Muscle layer of colon (tissue), 2 donors: ENCODE measurements around the gene GPR87.

ENCODE experiments used
- H3K27ac ChIP-seq: one replicate; pipeline ENCODE4 v1.7.0; 2013; ENCODE audit warnings: low read depth, mild to moderate bottlenecking, low read length, moderate library complexity
- H3K27me3 ChIP-seq, 2 donors: one replicate each; pipeline ENCODE4 v1.7.0; 2013; ENCODE audit warnings: low read length in 2 of 2, mild to moderate bottlenecking in 2 of 2; ENCODE audit not compliant: insufficient read depth in 2 of 2, control insufficient read depth in 1 of 2
- H3K36me3 ChIP-seq: one replicate; pipeline ENCODE4 v1.7.0; 2013; ENCODE audit warnings: mild to moderate bottlenecking, low read length; ENCODE audit not compliant: insufficient read depth
- H3K4me1 ChIP-seq: one replicate; pipeline ENCODE4 v1.7.0; 2013; ENCODE audit warnings: mild to moderate bottlenecking, low read length; ENCODE audit not compliant: insufficient read depth
- H3K4me3 ChIP-seq, 2 donors: one replicate each; pipeline ENCODE4 v1.7.0; 2013; ENCODE audit warnings: low read length in 2 of 2, low read depth in 1 of 2, mild to moderate bottlenecking in 1 of 2, moderate library complexity in 1 of 2
- H3K9ac ChIP-seq: one replicate; pipeline ENCODE4 v1.7.0; 2013; ENCODE audit warnings: low read length
- H3K9me3 ChIP-seq: one replicate; pipeline ENCODE4 v1.7.0; 2013; ENCODE audit warnings: mild to moderate bottlenecking, low read length
- donor health status: abdominal sarcoma.
- donor health status: Adenocarcinoma of cecum.

GPR87 gene

DNA sequence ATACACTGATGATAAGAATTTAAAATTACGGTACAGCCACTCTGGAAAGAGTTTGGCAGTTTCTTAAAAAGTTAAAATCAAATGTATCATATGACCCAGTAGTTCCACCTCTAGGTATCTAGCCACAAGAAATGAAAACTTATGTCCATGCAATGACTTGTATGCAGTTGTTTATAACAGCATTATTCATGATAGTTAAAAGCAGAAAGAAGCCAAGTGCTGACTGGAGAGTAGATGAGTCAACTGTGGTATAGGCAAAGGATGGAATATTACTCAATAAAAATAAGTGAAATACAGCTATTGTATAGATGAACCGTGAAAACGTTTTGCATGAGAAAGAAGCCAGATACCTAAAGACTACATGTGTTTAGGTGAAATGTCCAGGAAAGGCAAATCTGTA lies 14.8 kb downstream of the GPR87 start:
- Histone ChIP-seq H3K4me1 (no peaks in the 10 kb centered on the region), H3K9ac (no peak overlapping the region), H3K36me3 (no peaks in the 10 kb centered on the region), H3K9me3 (no peaks in the 10 kb centered on the region), H3K27ac (no peak overlapping the region), H3K4me3 (no peak overlapping the region), H3K27me3 (no peaks in the 10 kb centered on the region)

DNA sequence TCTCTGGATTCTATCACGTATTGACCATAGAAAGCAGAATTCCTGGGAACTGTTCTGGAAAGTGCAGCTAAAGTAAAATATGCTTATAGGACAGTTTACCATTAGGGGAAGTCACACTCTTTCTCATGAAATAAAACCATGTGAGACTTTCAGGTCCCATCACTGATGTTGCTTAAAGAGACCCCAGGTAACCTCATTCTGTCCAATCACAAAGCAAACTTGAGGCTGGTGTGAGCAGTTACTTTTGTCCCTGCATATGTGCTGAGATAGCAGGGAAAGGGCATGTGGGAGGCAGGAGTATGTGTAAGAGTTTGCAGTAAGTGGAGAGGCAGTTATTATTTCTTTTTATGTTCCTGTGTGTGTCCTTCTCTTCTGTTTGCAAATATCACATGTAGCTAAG lies 16.1 kb downstream of the GPR87 start:
- H3K4me3 ChIP-seq: no peak overlapping the region
- H3K4me1 ChIP-seq: no peaks in the 10 kb centered on the region
- no peaks in the 10 kb centered on the region for H3K36me3 ChIP-seq
- H3K27me3 ChIP-seq: no peaks in the 10 kb centered on the region
- no peak overlapping the region for H3K9ac ChIP-seq
- no peaks in the 10 kb centered on the region for H3K9me3 ChIP-seq
- H3K27ac ChIP-seq: no peak overlapping the region

DNA sequence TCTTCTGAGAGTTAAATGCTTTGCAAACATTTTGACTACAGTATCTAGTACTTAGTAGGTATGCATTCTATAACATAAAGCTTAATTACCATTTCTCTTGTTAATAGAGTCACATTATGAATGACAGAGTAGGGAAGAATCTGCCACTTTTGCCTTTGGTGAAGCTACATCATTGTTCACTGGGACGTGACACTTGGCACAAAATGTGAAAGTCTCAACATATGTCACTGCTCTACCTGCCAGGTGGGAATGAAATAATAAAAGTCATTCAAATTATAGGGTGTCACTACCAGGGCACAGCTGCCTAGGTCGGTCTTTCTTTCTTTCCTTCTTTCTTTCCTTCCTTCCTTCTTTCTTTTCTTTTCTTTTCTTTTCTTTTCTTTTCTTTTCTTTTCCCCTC lies 17.6 kb downstream of the GPR87 start:
- Histone ChIP-seq H3K27ac (no peak overlapping the region), H3K9ac (no peak overlapping the region), H3K27me3 (no peaks in the 10 kb centered on the region), H3K9me3 (no peaks in the 10 kb centered on the region), H3K4me1 (no peaks in the 10 kb centered on the region), H3K4me3 (no peak overlapping the region), H3K36me3 (no peaks in the 10 kb centered on the region)

DNA sequence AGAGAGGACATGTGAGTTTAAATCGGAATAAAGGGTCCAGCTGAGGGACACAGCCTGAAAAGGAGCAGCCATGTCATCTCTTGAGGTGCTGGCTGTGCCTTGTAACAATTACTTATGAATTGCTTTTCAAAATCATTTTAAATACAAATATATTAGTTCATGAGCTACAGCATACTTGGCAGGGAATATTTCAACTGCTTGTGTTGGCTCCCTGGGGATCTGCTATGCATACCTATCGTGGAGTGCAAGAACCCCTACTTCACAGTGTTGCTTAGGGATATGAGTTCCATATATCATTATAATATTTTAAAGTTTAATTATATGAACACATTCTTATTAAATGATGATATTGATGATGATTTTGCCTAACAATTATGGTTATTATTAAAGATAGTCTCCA lies 19.2 kb downstream of the GPR87 start:
- H3K36me3 ChIP-seq: no peaks in the 10 kb centered on the region
- no peaks in the 10 kb centered on the region for H3K27me3 ChIP-seq
- no peak overlapping the region for H3K4me3 ChIP-seq
- H3K9ac ChIP-seq: no peak overlapping the region
- H3K9me3 ChIP-seq: no peaks in the 10 kb centered on the region
- no peak overlapping the region for H3K27ac ChIP-seq
- no peaks in the 10 kb centered on the region for H3K4me1 ChIP-seq

DNA sequence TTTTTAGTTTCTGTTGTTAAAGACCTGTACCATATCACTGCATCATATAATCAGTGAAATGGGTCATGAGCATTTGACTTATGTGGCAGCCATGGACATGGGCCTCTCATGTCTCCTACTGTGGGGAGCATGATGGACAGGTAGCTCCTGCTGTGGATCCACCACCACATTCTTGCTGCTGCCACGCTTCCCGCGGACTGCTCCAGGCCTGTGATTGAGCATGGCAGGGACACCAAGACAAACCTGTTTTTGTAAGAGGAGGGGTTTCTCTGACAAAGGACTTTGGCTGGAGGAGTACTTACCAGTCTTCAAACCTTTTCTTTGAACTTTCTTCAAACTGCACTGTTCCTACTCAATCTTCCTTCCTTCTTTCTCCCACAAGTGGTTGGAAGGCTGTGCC lies 20.4 kb downstream of the GPR87 start:
- Histone ChIP-seq H3K9ac (no peak overlapping the region), H3K36me3 (no peaks in the 10 kb centered on the region), H3K27ac (no peak overlapping the region), H3K9me3 (no peaks in the 10 kb centered on the region), H3K27me3 (no peaks in the 10 kb centered on the region), H3K4me1 (no peaks in the 10 kb centered on the region), H3K4me3 (no peak overlapping the region)

DNA sequence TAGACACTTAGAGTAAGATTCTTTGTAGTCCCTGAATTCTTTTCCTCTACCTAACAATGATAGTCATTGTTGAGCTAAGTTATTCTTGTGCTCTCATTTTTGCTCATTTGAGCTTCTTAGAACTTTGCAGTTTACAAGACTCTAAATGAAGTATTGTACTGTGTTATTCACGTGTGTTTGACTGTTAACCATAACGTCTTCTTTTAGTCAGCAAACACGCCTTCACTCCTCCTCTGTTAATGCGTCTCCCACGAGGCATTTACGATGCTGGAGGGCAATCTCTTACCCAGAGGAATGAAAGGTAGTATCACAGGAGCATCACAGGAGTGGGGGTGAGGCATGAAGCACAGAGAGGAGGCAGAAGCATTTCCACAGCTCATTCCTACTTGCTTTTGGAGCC lies 23.5 kb downstream of the GPR87 start:
- Histone ChIP-seq H3K4me3 (no peak overlapping the region), H3K9me3 (no peaks in the 10 kb centered on the region), H3K4me1 (no peaks in the 10 kb centered on the region), H3K9ac (no peak overlapping the region), H3K27me3 (no peaks in the 10 kb centered on the region), H3K27ac (no peak overlapping the region), H3K36me3 (no peaks in the 10 kb centered on the region)

DNA sequence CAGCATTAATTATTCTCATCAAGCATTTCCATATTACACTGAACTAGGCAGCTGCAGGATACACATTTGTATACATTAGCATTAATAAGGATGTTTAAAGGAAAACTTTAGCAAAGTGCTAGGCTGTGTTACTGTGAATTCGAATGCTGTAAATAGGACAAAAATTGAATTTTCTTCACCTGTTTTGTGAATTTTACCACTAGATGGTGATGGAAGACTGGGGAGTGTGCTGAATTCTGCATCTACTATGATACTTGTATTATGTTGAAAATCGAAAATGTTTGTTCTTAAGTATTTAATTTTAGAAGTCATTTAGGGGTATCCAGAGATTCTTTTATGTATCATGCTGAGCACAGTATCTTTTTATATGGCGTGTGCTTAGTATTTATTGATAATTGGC lies 25.9 kb downstream of the GPR87 start:
- Histone ChIP-seq H3K9me3 (no peaks in the 10 kb centered on the region), H3K9ac (no peak overlapping the region), H3K27me3 (no peaks in the 10 kb centered on the region), H3K27ac (no peak overlapping the region), H3K4me1 (no peaks in the 10 kb centered on the region), H3K36me3 (no peaks in the 10 kb centered on the region), H3K4me3 (no peak overlapping the region)

- Histone ChIP-seq H3K36me3 (no peaks in the 10 kb centered on the region), H3K27ac (no peak overlapping the region), H3K9me3 (no peaks in the 10 kb centered on the region), H3K9ac (no peak overlapping the region), H3K4me3 (no peak overlapping the region), H3K27me3 (no peaks in the 10 kb centered on the region), H3K4me1 (no peaks in the 10 kb centered on the region)
These were observed 27.2 kb downstream of the GPR87 start for GRCh38 chr3:151289445-151289844.

- Histone ChIP-seq H3K4me1 (peaks cover 22% of the 10 kb centered on the region), H3K36me3 (no peaks in the 10 kb centered on the region), H3K4me3 (no peak overlapping the region), H3K27me3 (no peaks in the 10 kb centered on the region), H3K9ac (no peak overlapping the region), H3K9me3 (no peaks in the 10 kb centered on the region), H3K27ac (no peak overlapping the region)
These were observed 30.7 kb downstream of the GPR87 start for GRCh38 chr3:151285940-151286339.

DNA sequence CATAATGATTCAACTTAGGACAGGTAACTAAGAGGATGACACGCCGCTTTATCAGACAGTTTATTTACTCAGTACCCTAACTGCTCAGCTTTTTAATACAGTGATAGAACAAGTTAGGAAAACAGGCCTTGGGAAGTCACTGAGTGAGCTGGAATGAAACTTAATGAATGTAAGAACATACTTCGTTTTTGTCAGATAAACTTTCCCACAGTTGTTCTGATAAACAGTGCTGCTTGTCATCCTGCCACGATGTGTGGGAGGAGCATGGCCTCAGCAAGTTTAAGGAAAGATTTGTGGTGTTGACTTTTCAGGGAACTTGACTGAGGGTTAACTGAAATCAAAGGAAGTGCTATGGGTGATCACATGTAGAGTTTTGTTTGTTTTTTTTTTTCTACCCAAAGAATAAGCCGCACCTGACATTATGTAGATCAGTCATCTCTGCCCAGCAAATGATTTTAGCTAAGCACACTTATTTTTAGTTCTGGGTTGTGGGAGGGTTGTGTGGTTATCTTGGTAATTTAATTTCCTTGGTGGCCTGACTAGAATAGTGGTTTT lies 32.6 kb downstream of the GPR87 start:
- Histone ChIP-seq H3K9ac (no peak overlapping the region), H3K27me3 (no peaks in the 10 kb centered on the region), H3K36me3 (no peaks in the 10 kb centered on the region), H3K4me1 (peaks cover 39% of the 10 kb centered on the region), H3K4me3 (no peak overlapping the region), H3K9me3 (no peaks in the 10 kb centered on the region), H3K27ac (no peak overlapping the region)

DNA sequence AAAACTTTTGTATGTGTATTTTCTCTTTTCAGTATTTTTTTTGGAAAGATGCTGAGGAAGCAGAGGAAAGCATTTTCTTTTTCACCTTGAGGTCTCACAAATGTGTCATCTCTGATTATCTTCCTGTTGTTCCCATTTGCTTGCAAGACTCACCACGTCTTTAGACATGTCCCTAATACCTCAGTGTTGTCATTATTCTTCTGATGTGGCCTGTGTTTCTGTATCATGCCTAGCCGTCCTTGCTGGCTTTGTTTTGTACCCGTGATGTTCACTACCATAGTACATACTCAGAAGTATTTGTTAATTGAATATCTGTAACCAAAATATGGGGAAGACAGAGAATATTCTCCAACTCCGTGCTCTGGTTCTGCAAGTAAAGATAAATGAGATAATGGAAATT lies 33.2 kb downstream of the GPR87 start:
- Histone ChIP-seq H3K9me3 (no peaks in the 10 kb centered on the region), H3K27ac (no peak overlapping the region), H3K4me1 (peaks cover 44% of the 10 kb centered on the region), H3K27me3 (no peaks in the 10 kb centered on the region), H3K9ac (no peak overlapping the region), H3K36me3 (no peaks in the 10 kb centered on the region), H3K4me3 (no peak overlapping the region)

GRCh38 chr3:151282921-151283320 lies 33.7 kb downstream of the GPR87 start:
- Histone ChIP-seq H3K27ac (no peak overlapping the region), H3K4me3 (no peak overlapping the region), H3K9me3 (no peaks in the 10 kb centered on the region), H3K36me3 (no peaks in the 10 kb centered on the region), H3K9ac (no peak overlapping the region), H3K4me1 (peaks cover 44% of the 10 kb centered on the region), H3K27me3 (no peaks in the 10 kb centered on the region)
